MM.1S (cell line): ENCODE results near the gene CCDC188.

Experiments
- DNase-seq: peaks from one replicate; pipeline ENCODE4 v3.0.0-alpha.2; 2015
- H2AFZ ChIP-seq: fragments of 300-600 bp; sonication (generic); 2 replicates; pipeline ENCODE4 v1.6.0; 2016; ENCODE audit warnings: antibody characterized with exemption, low read length
- H3F3A ChIP-seq: fragments of 300-600 bp; sonication (generic); 2 replicates; pipeline ENCODE4 v1.6.1; 2016; ENCODE audit warnings: mild to moderate bottlenecking, antibody characterized with exemption, low read length, moderate library complexity, mixed read lengths; ENCODE audit not compliant: insufficient read depth
- H3K27ac ChIP-seq: fragments of 300-600 bp; sonication (generic); 2 replicates; pipeline ENCODE4 v1.5.1; 2016; ENCODE audit warnings: mild to moderate bottlenecking, low read length
- H3K27me3 ChIP-seq: fragments of 300-600 bp; sonication (generic); replicated peaks from 2 replicates; pipeline ENCODE4 v1.6.0; 2016; ENCODE audit warnings: low read length; ENCODE audit not compliant: insufficient read depth
- H3K36me3 ChIP-seq: fragments of 300-600 bp; sonication (generic); replicated peaks from 2 replicates; pipeline ENCODE4 v1.6.1; 2016; ENCODE audit warnings: mild to moderate bottlenecking, low read length, mixed read lengths; ENCODE audit not compliant: insufficient read depth
- H3K4me1 ChIP-seq: fragments of 300-600 bp; sonication (generic); 2 replicates; pipeline ENCODE4 v1.6.1; 2016; ENCODE audit warnings: low read length, mixed read lengths
- H3K4me2 ChIP-seq: fragments of 300-600 bp; sonication (generic); 2 replicates; pipeline ENCODE4 v1.6.0; 2016; ENCODE audit warnings: low read depth, low read length
- H3K4me3 ChIP-seq: fragments of 300-600 bp; sonication (generic); 2 replicates; pipeline ENCODE4 v1.5.1; 2016; ENCODE audit warnings: low read length, mixed read lengths
- H3K79me2 ChIP-seq: fragments of 300-600 bp; sonication (generic); 2 replicates; pipeline ENCODE4 v1.6.1; 2016; ENCODE audit warnings: mixed run types, low read length, mixed read lengths
- H3K9ac ChIP-seq: fragments of 300-600 bp; sonication (generic); 2 replicates; pipeline ENCODE4 v1.6.1; 2016; ENCODE audit warnings: low read length, mixed read lengths
- H3K9me2 ChIP-seq: fragments of 300-600 bp; sonication (generic); replicated peaks from 2 replicates; pipeline ENCODE4 v1.6.1; 2016; ENCODE audit warnings: mild to moderate bottlenecking, low read length, mixed read lengths; ENCODE audit not compliant: insufficient read depth
- H3K9me3 ChIP-seq: fragments of 300-600 bp; sonication (generic); replicated peaks from 2 replicates; pipeline ENCODE4 v1.6.1; 2016; ENCODE audit warnings: mild to moderate bottlenecking, low read length, mixed read lengths; ENCODE audit not compliant: insufficient read depth
- H4K20me1 ChIP-seq: fragments of 300-600 bp; sonication (generic); 2 replicates; pipeline ENCODE4 v1.6.1; 2016; ENCODE audit warnings: mild to moderate bottlenecking, low read length, moderate library complexity, mixed read lengths; ENCODE audit not compliant: insufficient read depth
- CTCF ChIP-seq: fragments of 300-600 bp; sonication (generic); IDR thresholded peaks from 2 replicates; pipeline ENCODE4 v1.5.1; 2016; ENCODE audit warnings: antibody characterized with exemption, low read length, mixed read lengths
- EZH2 ChIP-seq: fragments of 300-600 bp; sonication (generic); optimal IDR thresholded peaks from 2 replicates; pipeline ENCODE3; 2017; ENCODE audit warnings: low read depth, mild to moderate bottlenecking, antibody characterized with exemption, low read length, mixed read lengths
- EZH2phosphoT487 ChIP-seq: fragments of 300-600 bp; sonication (generic); IDR thresholded peaks from 2 replicates; pipeline ENCODE4 v1.6.1; 2018; ENCODE audit warnings: antibody characterized with exemption, low read length

Gene CCDC188

GRCh38 chr22:20169253-20169822, 18.5 kb upstream of the CCDC188 start:
- Histone ChIP-seq H3K36me3 (no peaks in the 10 kb centered on the region), H3K4me3 (no peak overlapping the region), H4K20me1 (no peaks in the 10 kb centered on the region), H2AFZ (no peak overlapping the region), H3K9ac (no peak overlapping the region), H3K4me2 (no peak overlapping the region), H3K27me3 (peaks cover 93% of the 10 kb centered on the region), H3K27ac (no peak overlapping the region), H3F3A (no peaks in the 10 kb centered on the region), H3K9me2 (no peaks in the 10 kb centered on the region), H3K4me1 (no peaks in the 10 kb centered on the region), H3K79me2 (no peaks in the 10 kb centered on the region), H3K9me3 (no peaks in the 10 kb centered on the region)
- no peak for TF ChIP-seq CTCF
- TF ChIP-seq EZH2phosphoT487: no peak
- no peak for TF ChIP-seq EZH2
- no peak for DNase-seq

- H3K27me3 ChIP-seq: peaks cover 78% of the 10 kb centered on the region
- no peak for TF ChIP-seq CTCF
- no peak for TF ChIP-seq EZH2
- TF ChIP-seq EZH2phosphoT487: no peak
- no peak overlapping the region for H3K9ac ChIP-seq
- no peaks in the 10 kb centered on the region for H3K9me2 ChIP-seq
- no peak overlapping the region for H3K4me2 ChIP-seq
- H3K9me3 ChIP-seq: no peaks in the 10 kb centered on the region
- H3K36me3 ChIP-seq: no peaks in the 10 kb centered on the region
- H2AFZ ChIP-seq: no peak overlapping the region
- H4K20me1 ChIP-seq: no peaks in the 10 kb centered on the region
- H3K27ac ChIP-seq: no peak overlapping the region
- no peaks in the 10 kb centered on the region for H3F3A ChIP-seq
- H3K4me3 ChIP-seq: no peak overlapping the region
- no peaks in the 10 kb centered on the region for H3K79me2 ChIP-seq
- no peaks in the 10 kb centered on the region for H3K4me1 ChIP-seq
- DNase-seq: no peak
These were observed 16.9 kb upstream of the CCDC188 start for GRCh38 chr22:20167643-20168322.

- no peak overlapping the region for H3K4me3 ChIP-seq
- H4K20me1 ChIP-seq: no peaks in the 10 kb centered on the region
- no peak for TF ChIP-seq EZH2
- TF ChIP-seq CTCF: no peak
- no peak for TF ChIP-seq EZH2phosphoT487
- no peaks in the 10 kb centered on the region for H3K36me3 ChIP-seq
- H3K9ac ChIP-seq: no peak overlapping the region
- H3K79me2 ChIP-seq: no peaks in the 10 kb centered on the region
- H3K4me1 ChIP-seq: no peaks in the 10 kb centered on the region
- no peaks in the 10 kb centered on the region for H3K9me3 ChIP-seq
- H3K27me3 ChIP-seq: peaks cover 69% of the 10 kb centered on the region
- no peaks in the 10 kb centered on the region for H3K9me2 ChIP-seq
- no peak overlapping the region for H2AFZ ChIP-seq
- H3K27ac ChIP-seq: no peak overlapping the region
- no peak for DNase-seq
- H3F3A ChIP-seq: no peaks in the 10 kb centered on the region
- H3K4me2 ChIP-seq: no peak overlapping the region
These were observed 15.8 kb upstream of the CCDC188 start for GRCh38 chr22:20166703-20167102.
